Naive thymus-derived CD4-positive, alpha-beta T cell (primary cell): ENCODE results near the gene SLC25A12. TPM values are rescaled to one million over a fixed set of nuclear protein-coding genes. Genes with fewer than 3 reads are reported as not detected.
A peak's percentile ranks its signal among the peaks of the same experiment; 100 is the strongest.
"Not testable (repeated sequence)": the region's sequence is repeated elsewhere in the genome, so short reads cannot be mapped to it uniquely, and the experiment has no call there.

Experiments used
- ATAC-seq: fragments of 150-1000 bp; cut with Tn5 transposase; 2 replicates; pipeline ENCODE4 v1.10.0; 2021; ENCODE audit warnings: mild to moderate bottlenecking, moderate library complexity
- CTCF ChIA-PET: fragments of 350-600 bp; sonication (Branson Sonifier 250); formaldehyde crosslinking; loops from one replicate; lab custom pipeline; 2021; ENCODE audit warnings: antibody characterized with exemption; lab: Charles Lee
- POLR2A ChIA-PET: fragments of 350-600 bp; sonication (Branson Sonifier 250); formaldehyde crosslinking; loops from one replicate; lab custom pipeline; 2021; ENCODE audit warnings: antibody characterized with exemption, inconsistent platforms; lab: Charles Lee
- DNase-seq, 9 donors: peaks; one replicate each; pipeline versions ENCODE4 v3.0.0 to v3.0.0-alpha.2; 2020 to 2022; ENCODE audit warnings: mixed read lengths in 1 of 9
- H3K27ac ChIP-seq: one replicate; pipeline ENCODE4 v1.7.0; 2013; ENCODE audit warnings: mild to moderate bottlenecking, low read depth, low read length, moderate library complexity
- H3K27me3 ChIP-seq, 2 donors: one replicate each; pipeline ENCODE4 v1.7.0; 2013; ENCODE audit warnings: low read length in 2 of 2, mild to moderate bottlenecking in 2 of 2, moderate library complexity in 2 of 2; ENCODE audit not compliant: control insufficient read depth in 2 of 2, insufficient read depth in 2 of 2
- H3K36me3 ChIP-seq, 3 experiments: 1 replicate in 2 of 3; 2 replicates in 1 of 3; pipeline ENCODE4 v1.7.0; 2013; ENCODE audit warnings: low read length in 3 of 3, mild to moderate bottlenecking in 3 of 3, moderate library complexity in 1 of 3; ENCODE audit not compliant: insufficient read depth in 3 of 3, control insufficient read depth in 2 of 3
- H3K4me1 ChIP-seq, 2 donors: one replicate each; pipeline ENCODE4 v1.7.0; 2013; ENCODE audit warnings: low read length in 2 of 2, mild to moderate bottlenecking in 2 of 2, moderate library complexity in 1 of 2; ENCODE audit not compliant: control insufficient read depth in 2 of 2, insufficient read depth in 2 of 2
- H3K4me3 ChIP-seq: 2 replicates; pipeline ENCODE4 v1.7.0; 2013; ENCODE audit warnings: mild to moderate bottlenecking, low read length
- H3K9me3 ChIP-seq, 3 experiments: 1 replicate in 2 of 3; 2 replicates in 1 of 3; pipeline ENCODE4 v1.7.0; 2013; ENCODE audit warnings: low read length in 3 of 3; ENCODE audit not compliant: control insufficient read depth in 2 of 3
- H3K27ac Mint-ChIP-seq, 9 donors: one replicate each; pipeline ENCODE4 v1.8.0; 2020 to 2022; ENCODE audit warnings: mixed read lengths in 9 of 9, mild to moderate bottlenecking in 8 of 9, moderate library complexity in 5 of 9, inconsistent platforms in 2 of 9
- H3K27me3 Mint-ChIP-seq, 5 donors: one replicate each; pipeline ENCODE4 v1.8.0; 2021 to 2022; ENCODE audit warnings: mixed read lengths in 5 of 5, mild to moderate bottlenecking in 1 of 5
- H3K36me3 Mint-ChIP-seq, 5 donors: one replicate each; pipeline ENCODE4 v1.8.0; 2020 to 2022; ENCODE audit warnings: mixed read lengths in 5 of 5, mild to moderate bottlenecking in 3 of 5, inconsistent platforms in 1 of 5
- H3K4me1 Mint-ChIP-seq, 7 donors: one replicate each; pipeline ENCODE4 v1.8.0; 2020 to 2022; ENCODE audit warnings: mixed read lengths in 7 of 7, mild to moderate bottlenecking in 3 of 7, inconsistent platforms in 1 of 7
- H3K4me3 Mint-ChIP-seq, 10 donors: one replicate each; pipeline ENCODE4 v1.8.0; 2020 to 2022; ENCODE audit warnings: mild to moderate bottlenecking in 10 of 10, mixed read lengths in 10 of 10, moderate library complexity in 6 of 10, inconsistent platforms in 2 of 10
- H3K9me3 Mint-ChIP-seq, 11 donors: one replicate each; pipeline ENCODE4 v1.8.0; 2020 to 2022; ENCODE audit warnings: mixed read lengths in 11 of 11, mild to moderate bottlenecking in 4 of 11, inconsistent platforms in 1 of 11, moderate library complexity in 1 of 11
- intact Hi-C, 2 donors: fragments of 100-400 bp; cut with micrococcal nuclease; formaldehyde crosslinking; loops; one replicate each; pipeline ENCODE4 v1.15.1; 2023
- polyA plus RNA-seq, 2 donors: library from polyadenylated mRNA; unstranded; fragments of 300-500 nt; fragmentation: Illumina TruSeq; gene quantifications; one replicate each; pipeline ENCODE4 v1.2.3, GENCODE V29; 2021
- total RNA-seq, 6 experiments: library from RNA in 5 of 6; stranded (reverse) in 5 of 6; gene quantifications; 1 replicate in 5 of 6; 2 replicates in 1 of 6; pipeline ENCODE4 v1.2.3 and lab custom pipeline; 2021 to 2026

The SLC25A12 gene
- total and polyA plus RNA-seq, 7 experiments from 2014 or later: 11.9 to 33.6 (median 14.0) TPM

GRCh38 chr2:171788316-171788993 is 105.6 kb downstream of the SLC25A12 start:
- Histone ChIP-seq H3K4me1 (no peaks in the 10 kb centered on the region), H3K36me3 (peaks cover 0 to 75% (median 5%) of the 10 kb centered on the region in 3 experiments), H3K4me3 (no peak overlapping the region), H3K27ac (no peak overlapping the region), H3K27me3 (no peaks in the 10 kb centered on the region), H3K9me3 (no peaks in the 10 kb centered on the region)
- Mint-ChIP-seq H3K4me3 (no peak overlapping the region), H3K9me3 (no peaks in the 10 kb centered on the region), H3K27me3 (no peaks in the 10 kb centered on the region), H3K36me3 (peaks cover 19 to 76% (median 51%) of the 10 kb centered on the region in 5 donors), H3K4me1 (no peaks in the 10 kb centered on the region), H3K27ac (peak overlapping the region in 5 of 9 donors; percentile 7 to 82 (median 33))
- intact Hi-C loops: no loop called here
- ATAC-seq: no peak
- DNase-seq: no peak
- ChIA-PET POLR2A (interaction anchor here (0.7 kb wide), 1 partner anchor 374 kb away, joined by 3 read pairs; no protein-coding TSS in a partner anchor), CTCF (no interaction called here)

- no peaks in the 10 kb centered on the region for H3K4me1 Mint-ChIP-seq
- no peaks in the 10 kb centered on the region for H3K27me3 ChIP-seq
- H3K27me3 Mint-ChIP-seq: no peaks in the 10 kb centered on the region
- no peak overlapping the region for H3K27ac Mint-ChIP-seq
- no peaks in the 10 kb centered on the region for H3K4me1 ChIP-seq
- DNase-seq (no peak), ATAC-seq (no peak)
- H3K27ac ChIP-seq: no peak overlapping the region
- peaks cover 19 to 77% (median 55%) of the 10 kb centered on the region in 5 donors for H3K36me3 Mint-ChIP-seq
- no peaks in the 10 kb centered on the region for H3K9me3 ChIP-seq
- ChIA-PET POLR2A (interaction anchor here (0.6 to 0.7 kb wide), 2 partner anchors 81 to 375 kb away, joined by 3 read pairs; no protein-coding TSS in a partner anchor), CTCF (no interaction called here)
- no peak overlapping the region for H3K4me3 Mint-ChIP-seq
- no peaks in the 10 kb centered on the region for H3K9me3 Mint-ChIP-seq
- H3K4me3 ChIP-seq: no peak overlapping the region
- peaks cover 0 to 66% (median 5%) of the 10 kb centered on the region in 3 experiments for H3K36me3 ChIP-seq
- intact Hi-C loops: no loop called here
These were observed 106.5 kb downstream of the SLC25A12 start for GRCh38 chr2:171787333-171788072.

- no peaks in the 10 kb centered on the region for H3K27me3 Mint-ChIP-seq
- H3K9me3 ChIP-seq: no peaks in the 10 kb centered on the region
- CTCF ChIA-PET: no interaction called here
- H3K4me3 ChIP-seq: no peak overlapping the region
- H3K27ac Mint-ChIP-seq: no peak overlapping the region
- no peaks in the 10 kb centered on the region for H3K4me1 ChIP-seq
- no peak for DNase-seq
- peaks cover 0 to 47% (median 5%) of the 10 kb centered on the region in 3 experiments for H3K36me3 ChIP-seq
- no peaks in the 10 kb centered on the region for H3K27me3 ChIP-seq
- no peak for ATAC-seq
- no peak overlapping the region for H3K27ac ChIP-seq
- intact Hi-C loops: no loop called here
- H3K9me3 Mint-ChIP-seq: no peaks in the 10 kb centered on the region
- POLR2A ChIA-PET: no interaction called here
- H3K4me1 Mint-ChIP-seq: no peaks in the 10 kb centered on the region
- H3K36me3 Mint-ChIP-seq: peaks cover 12 to 66% (median 60%) of the 10 kb centered on the region in 5 donors
- H3K4me3 Mint-ChIP-seq: no peak overlapping the region
These were observed 108.6 kb downstream of the SLC25A12 start for GRCh38 chr2:171785450-171785849.

- no peaks in the 10 kb centered on the region for H3K4me1 ChIP-seq
- peaks cover 0 to 22% (median 9%) of the 10 kb centered on the region in 11 donors for H3K9me3 Mint-ChIP-seq
- H3K4me1 Mint-ChIP-seq: no peaks in the 10 kb centered on the region
- ATAC-seq (no peak), DNase-seq (no peak)
- intact Hi-C loops: no loop called here
- no peak overlapping the region for H3K4me3 Mint-ChIP-seq
- H3K27ac Mint-ChIP-seq: no peak overlapping the region
- H3K4me3 ChIP-seq: no peak overlapping the region
- H3K27me3 Mint-ChIP-seq: no peaks in the 10 kb centered on the region
- ChIA-PET POLR2A (no interaction called here), CTCF (no interaction called here)
- H3K9me3 ChIP-seq: peaks cover 0 to 12% (median 0%) of the 10 kb centered on the region in 3 experiments
- H3K36me3 Mint-ChIP-seq: peaks cover 0 to 42% (median 29%) of the 10 kb centered on the region in 5 donors
- H3K27ac ChIP-seq: no peak overlapping the region
- H3K36me3 ChIP-seq: peaks cover 0 to 1% (median 0%) of the 10 kb centered on the region in 3 experiments
- no peaks in the 10 kb centered on the region for H3K27me3 ChIP-seq
These were observed 115.5 kb downstream of the SLC25A12 start for GRCh38 chr2:171778515-171778914.

- Mint-ChIP-seq H3K36me3 (peaks cover 8 to 49% (median 38%) of the 10 kb centered on the region in 5 donors), H3K9me3 (peaks cover 4 to 57% (median 17%) of the 10 kb centered on the region in 11 donors)
- H3K27me3 ChIP-seq, H3K36me3 ChIP-seq, intact Hi-C loops, CTCF ChIA-PET, H3K4me1 ChIP-seq, H3K27ac Mint-ChIP-seq, H3K4me3 Mint-ChIP-seq, H3K27me3 Mint-ChIP-seq, H3K4me1 Mint-ChIP-seq, H3K27ac ChIP-seq, DNase-seq, POLR2A ChIA-PET, H3K4me3 ChIP-seq, ATAC-seq: not testable (repeated sequence)
- H3K9me3 ChIP-seq: peaks cover 0 to 12% (median 0%) of the 10 kb centered on the region in 3 experiments
These were observed 119.5 kb downstream of the SLC25A12 start for GRCh38 chr2:171774581-171774980.

GRCh38 chr2:171772373-171772772 is 121.7 kb downstream of the SLC25A12 start:
- Histone ChIP-seq H3K4me3 (no peak overlapping the region), H3K36me3 (no peaks in the 10 kb centered on the region), H3K4me1 (no peaks in the 10 kb centered on the region), H3K27ac (no peak overlapping the region), H3K9me3 (no peaks in the 10 kb centered on the region), H3K27me3 (no peaks in the 10 kb centered on the region)
- H3K4me3 Mint-ChIP-seq: no peak overlapping the region
- ChIA-PET CTCF (no interaction called here), POLR2A (no interaction called here)
- H3K4me1 Mint-ChIP-seq: no peaks in the 10 kb centered on the region
- H3K27me3 Mint-ChIP-seq: no peaks in the 10 kb centered on the region
- no peak for ATAC-seq
- intact Hi-C loops: no loop called here
- peaks cover 8 to 53% (median 45%) of the 10 kb centered on the region in 5 donors for H3K36me3 Mint-ChIP-seq
- peaks cover 4 to 46% (median 13%) of the 10 kb centered on the region in 11 donors for H3K9me3 Mint-ChIP-seq
- no peak for DNase-seq
- no peak overlapping the region for H3K27ac Mint-ChIP-seq
